HG02885 (cell line): ENCODE measurements around the gene TAF1.
"Not testable (repeated sequence)": the region's sequence is repeated elsewhere in the genome, so short reads cannot be mapped to it uniquely, and the experiment has no call there.

Experiments
- ATAC-seq: cut with Tn5 transposase; IDR thresholded peaks from one replicate; pipeline ENCODE4 v1.9.1; 2021; ENCODE audit warnings: mild to moderate bottlenecking; ENCODE audit not compliant: unreplicated experiment, poor library complexity

Gene TAF1, protein sequence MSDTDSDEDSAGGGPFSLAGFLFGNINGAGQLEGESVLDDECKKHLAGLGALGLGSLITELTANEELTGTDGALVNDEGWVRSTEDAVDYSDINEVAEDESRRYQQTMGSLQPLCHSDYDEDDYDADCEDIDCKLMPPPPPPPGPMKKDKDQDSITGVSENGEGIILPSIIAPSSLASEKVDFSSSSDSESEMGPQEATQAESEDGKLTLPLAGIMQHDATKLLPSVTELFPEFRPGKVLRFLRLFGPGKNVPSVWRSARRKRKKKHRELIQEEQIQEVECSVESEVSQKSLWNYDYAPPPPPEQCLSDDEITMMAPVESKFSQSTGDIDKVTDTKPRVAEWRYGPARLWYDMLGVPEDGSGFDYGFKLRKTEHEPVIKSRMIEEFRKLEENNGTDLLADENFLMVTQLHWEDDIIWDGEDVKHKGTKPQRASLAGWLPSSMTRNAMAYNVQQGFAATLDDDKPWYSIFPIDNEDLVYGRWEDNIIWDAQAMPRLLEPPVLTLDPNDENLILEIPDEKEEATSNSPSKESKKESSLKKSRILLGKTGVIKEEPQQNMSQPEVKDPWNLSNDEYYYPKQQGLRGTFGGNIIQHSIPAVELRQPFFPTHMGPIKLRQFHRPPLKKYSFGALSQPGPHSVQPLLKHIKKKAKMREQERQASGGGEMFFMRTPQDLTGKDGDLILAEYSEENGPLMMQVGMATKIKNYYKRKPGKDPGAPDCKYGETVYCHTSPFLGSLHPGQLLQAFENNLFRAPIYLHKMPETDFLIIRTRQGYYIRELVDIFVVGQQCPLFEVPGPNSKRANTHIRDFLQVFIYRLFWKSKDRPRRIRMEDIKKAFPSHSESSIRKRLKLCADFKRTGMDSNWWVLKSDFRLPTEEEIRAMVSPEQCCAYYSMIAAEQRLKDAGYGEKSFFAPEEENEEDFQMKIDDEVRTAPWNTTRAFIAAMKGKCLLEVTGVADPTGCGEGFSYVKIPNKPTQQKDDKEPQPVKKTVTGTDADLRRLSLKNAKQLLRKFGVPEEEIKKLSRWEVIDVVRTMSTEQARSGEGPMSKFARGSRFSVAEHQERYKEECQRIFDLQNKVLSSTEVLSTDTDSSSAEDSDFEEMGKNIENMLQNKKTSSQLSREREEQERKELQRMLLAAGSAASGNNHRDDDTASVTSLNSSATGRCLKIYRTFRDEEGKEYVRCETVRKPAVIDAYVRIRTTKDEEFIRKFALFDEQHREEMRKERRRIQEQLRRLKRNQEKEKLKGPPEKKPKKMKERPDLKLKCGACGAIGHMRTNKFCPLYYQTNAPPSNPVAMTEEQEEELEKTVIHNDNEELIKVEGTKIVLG (N-terminal part only)

DNA sequence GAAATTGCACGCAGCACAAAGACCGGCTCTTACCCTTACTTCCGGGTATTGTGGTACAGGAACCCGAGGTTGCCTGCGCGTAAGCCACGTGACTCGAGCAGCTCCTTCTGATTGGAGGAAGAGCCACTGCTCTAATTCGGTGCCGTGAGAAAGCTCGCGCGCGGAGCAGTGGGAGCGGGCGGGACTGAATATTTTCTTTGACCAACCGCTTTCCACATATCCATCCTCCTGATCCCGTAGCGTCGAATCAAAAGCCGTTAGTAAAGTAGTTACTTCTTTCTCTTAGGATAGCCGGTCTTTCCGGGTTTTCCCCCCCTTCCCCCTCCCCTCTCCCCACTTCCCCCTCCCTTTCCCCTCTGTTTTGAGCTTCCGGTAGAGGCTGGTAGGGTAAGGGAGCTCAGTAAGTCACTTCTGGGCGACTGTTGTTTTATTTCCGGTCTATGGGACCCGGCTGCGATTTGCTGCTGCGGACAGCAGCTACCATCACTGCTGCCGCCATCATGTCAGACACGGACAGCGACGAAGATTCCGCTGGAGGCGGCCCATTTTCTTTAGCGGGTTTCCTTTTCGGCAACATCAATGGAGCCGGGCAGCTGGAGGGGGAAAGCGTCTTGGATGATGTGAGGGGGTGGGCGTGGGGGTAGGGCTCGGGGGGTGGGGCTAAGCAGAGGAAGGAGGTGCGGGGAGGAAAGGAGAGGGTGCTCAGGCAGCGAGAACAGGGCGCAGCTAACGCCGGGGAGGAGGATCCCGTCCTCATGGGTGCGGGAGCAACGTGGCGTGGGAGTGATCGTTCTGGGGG is at the start of gene TAF1:
TAF1 (plus strand) TSS at position 483 of the 799 bp plus-strand sequence; CDS start at position 501, 18 bp downstream.
- ATAC-seq, result peak; percentile 87

GRCh38 chrX:71316959-71317358 is 49.2 kb upstream of the TAF1 start:
- not testable (repeated sequence) for ATAC-seq

DNA sequence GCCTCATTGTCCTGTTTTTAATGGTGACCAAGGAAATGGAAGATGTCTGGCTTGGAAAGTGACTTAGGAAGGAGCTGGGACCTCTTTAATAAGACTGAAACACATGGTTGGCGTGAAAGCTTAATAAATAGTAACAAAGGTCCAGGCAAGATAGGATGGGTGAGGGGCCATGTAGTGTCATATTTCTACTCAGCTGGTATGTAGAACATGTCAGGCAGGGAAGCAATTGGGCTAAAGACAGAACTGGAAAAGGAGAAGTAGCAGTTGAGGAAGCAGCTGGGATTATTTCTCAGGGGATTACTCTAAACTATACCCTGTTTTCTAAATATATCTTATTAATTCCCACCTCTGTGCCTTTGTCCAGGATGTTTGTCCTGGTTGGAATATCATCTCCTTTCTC is 46.0 kb upstream of the TAF1 start:
- no peak for ATAC-seq

DNA sequence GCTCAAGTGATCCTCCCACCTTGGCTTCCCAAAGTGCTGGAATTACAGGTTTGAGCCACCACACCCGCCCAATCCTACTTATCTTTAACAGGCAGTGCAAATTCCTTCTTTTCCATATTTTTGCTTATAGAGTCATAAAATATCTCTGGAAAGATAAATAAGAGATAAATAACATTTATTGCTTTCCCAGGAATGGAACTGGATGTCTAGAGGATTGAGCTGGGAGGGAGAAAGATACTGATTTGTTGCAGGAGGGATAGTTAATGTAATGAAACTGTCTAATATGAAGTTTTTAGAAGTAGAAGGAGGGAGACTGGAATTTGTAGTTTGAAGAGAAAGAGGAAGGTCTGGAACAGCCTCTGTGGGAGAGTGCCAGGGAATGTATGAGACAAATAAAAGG is 44.4 kb upstream of the TAF1 start:
- no peak for ATAC-seq

DNA sequence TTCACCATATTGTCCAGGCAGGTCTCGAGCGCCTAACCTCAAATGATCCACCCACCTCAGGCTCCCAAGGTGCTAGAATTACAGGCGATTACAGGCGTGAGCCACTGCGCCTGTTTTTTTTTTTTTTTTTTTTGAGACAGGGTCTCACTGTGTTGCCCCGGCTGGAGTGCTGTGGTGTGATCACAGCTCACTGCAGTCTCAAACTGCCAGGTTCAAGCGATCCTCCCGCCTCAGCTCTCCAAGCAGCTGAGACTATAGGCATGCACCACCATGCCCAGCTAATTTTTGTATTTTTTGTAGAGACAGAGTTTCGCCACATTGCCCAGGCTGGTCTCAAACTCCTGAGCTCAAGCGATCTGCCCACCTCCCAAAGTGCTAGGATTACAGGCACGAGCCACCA is 41.7 kb upstream of the TAF1 start:
- not testable (repeated sequence) for ATAC-seq

GRCh38 chrX:71326394-71326793 is 39.8 kb upstream of the TAF1 start:
- ATAC-seq, result no peak

DNA sequence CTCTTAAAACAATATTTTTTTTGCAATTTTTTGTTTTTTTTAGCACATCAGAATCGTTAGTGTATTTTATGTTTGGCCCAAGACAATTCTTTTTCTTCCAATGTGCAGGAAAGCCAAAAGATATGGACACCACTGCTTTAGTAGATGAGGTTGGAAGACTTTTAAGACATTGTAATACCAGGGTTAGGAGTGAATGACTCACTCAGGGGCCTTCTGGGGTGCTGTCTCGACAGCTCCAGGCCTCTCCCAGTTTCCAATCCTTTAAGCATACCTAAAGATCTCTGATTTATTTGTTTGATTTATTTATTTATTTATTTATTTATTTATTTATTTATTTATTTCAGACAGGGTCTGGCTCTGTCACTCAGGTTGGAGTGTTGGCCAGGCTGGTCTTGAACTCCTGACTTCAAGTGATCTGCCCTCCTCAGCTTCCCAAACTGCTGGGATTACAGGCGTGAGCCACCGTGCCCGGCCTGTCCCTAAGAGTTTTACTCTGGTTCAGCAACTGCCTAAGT is 16.9 kb upstream of the TAF1 start:
- ATAC-seq, result not testable (repeated sequence)

DNA sequence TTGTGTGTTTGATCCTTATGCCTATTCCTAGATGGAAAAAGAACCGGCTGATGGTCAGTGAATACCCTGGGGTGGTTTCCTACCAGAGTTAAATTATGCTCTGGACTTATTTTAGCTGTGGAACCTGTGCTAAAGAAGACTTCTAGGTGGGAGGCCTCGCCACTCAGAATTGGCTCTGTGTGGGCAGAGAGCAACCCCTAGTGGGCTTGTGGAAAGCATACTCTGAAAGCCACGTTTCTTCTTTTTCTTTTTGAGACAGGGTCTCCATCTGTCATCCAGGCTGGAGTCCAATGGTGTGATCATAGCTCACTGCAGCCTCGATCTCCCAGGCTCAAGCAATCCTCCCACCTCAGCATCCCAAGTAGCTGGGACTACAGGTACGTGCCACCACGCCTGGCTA is 16.3 kb upstream of the TAF1 start:
- not testable (repeated sequence) for ATAC-seq

DNA sequence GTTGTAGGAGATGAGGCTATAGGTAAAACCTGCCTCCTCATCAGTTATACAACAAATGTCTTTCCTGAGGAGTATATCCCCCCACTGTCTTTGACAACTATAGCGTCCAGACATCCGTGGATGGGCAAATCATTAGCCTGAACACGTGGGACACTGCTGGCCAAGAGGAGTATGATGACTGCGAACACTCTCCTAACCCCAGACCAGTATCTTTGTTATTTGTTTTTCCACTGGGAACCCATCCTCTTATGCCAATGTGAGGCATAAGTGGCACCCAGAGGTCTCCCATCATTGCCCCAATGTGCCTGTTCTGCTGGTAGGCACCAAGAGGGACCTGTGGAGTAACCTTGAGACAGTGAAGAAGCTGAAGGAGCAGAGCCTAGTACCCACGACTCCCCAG is 13.7 kb upstream of the TAF1 start:
- not testable (repeated sequence) for ATAC-seq

- no peak for ATAC-seq
Observed at GRCh38 chrX:71364221-71364620, 1.9 kb upstream of the TAF1 start.

DNA sequence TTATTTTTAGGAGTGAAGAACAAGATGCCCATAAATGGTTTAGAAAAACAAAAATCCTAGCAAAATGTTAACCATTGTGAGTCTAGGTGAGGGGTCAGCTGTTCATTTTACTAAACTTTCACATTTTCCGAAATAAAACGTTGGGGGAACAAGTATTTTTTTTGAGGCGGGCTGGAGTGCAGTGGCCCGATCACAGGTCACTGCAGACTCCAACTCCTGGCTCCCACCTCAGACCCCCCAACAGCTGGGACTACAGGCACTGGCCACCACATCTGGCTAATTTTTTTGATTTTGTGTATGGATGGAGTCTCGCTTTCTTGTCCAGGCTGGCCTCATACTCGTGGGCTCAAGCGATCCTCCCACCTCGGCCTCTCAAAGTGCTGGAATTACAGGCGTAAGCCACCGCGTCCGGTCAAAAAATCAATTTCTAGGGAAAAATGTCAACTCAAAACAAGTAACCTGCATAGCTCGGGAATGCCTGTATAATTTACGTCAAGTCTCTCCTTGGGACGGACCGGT is 742 bp upstream of the TAF1 start:
- peak; percentile 2 for ATAC-seq

DNA sequence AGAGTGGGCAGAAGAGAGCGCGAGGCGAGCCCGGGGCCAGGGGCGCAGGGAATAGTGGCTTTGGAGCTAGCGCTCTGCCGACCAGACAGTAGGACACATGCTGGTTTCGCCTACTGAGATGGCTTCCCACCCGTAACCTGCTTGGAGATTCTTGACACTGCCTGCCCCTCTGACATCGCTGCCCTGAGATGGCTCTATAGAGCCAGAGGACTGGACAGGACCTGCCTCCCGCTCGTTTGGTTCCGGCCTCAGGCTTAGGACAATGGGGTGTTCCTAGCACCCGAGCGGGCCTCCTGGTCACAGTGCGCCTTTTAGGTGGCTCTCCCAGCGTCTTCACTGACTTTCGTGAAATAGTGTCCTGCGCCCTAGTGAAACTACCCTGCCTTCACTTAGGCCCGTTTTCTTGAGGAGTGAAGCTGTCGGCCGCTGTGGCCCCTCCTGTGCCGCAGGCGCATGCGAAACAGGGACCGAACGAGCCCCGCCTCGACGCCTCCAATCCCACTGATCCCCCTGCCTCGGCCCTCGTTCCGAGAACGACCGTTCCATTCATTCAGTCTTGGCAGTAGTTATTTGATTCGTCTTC is 608 bp downstream of the TAF1 start:
- no peak for ATAC-seq

DNA sequence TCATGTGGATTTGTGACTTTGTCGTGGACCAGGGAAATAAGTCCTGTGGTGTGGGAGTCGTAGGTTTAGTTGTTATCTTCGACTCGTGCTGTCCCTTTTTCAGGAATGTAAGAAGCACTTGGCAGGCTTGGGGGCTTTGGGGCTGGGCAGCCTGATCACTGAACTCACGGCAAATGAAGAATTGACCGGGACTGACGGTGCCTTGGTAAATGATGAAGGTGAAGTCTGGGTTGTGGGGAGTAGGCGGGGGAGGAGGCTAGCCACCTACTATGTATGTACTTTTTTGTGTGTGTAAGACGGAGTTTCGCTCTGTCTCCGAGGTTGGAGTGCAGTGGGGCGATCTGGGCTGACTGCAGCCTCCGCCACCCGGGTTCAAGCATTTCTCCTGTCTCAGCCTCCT is 1.2 kb downstream of the TAF1 start:
- no peak for ATAC-seq

GRCh38 chrX:71372388-71372787 is 6.2 kb downstream of the TAF1 start:
- no peak for ATAC-seq

GRCh38 chrX:71378732-71379131 is 12.6 kb downstream of the TAF1 start:
- ATAC-seq, result no peak

- ATAC-seq, result not testable (repeated sequence)
Observed at GRCh38 chrX:71391725-71392124, 25.6 kb downstream of the TAF1 start.

- no peak for ATAC-seq
Observed at GRCh38 chrX:71393919-71394318, 27.8 kb downstream of the TAF1 start.

DNA sequence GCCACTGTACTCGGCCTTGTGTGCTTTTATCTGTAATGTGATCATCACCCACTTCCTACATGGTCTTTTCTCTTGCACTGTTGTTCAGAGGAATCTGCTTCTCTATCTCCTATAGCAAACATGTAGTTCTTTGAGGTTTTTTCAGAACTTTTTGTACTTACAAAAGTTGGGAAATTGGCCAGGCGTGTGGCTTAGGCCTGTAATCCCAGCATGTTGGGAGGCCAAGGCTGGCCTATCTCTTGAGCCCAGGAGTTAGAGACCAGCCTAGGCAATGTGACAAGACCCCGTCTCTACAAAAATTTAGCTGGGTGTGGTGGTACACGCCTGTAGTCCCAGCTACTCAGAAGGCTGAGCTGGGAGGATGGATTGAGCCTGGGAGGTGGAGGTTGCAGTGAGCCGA is 30.4 kb downstream of the TAF1 start:
- ATAC-seq, result no peak

DNA sequence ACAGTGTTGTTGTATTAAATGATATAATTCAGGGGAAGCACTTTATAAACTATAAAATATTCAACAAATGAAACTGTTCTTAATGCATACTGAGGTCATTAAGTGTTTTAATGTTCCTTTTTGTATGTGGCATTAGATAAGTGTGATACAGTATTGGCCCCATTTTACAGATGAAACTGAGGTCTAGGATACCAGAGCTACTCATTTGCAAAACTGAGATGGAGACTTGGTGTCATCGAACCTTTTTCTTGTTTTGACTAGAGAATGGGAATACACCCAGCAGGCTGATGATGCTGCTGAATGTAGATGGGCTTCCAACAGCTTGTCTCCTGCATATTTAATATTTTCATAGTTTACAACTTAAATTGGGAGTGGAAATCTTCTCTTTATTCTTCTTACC is 34.6 kb downstream of the TAF1 start:
- ATAC-seq, result no peak
